GM21717 (cell line): ENCODE data around the gene MFAP3L.
A peak's percentile ranks its signal among the peaks of the same experiment; 100 is the strongest.

ENCODE experiments used
- ATAC-seq: cut with Tn5 transposase; IDR thresholded peaks from one replicate; pipeline ENCODE4 v1.9.1; 2021; ENCODE audit warnings: mild to moderate bottlenecking, moderate library complexity; ENCODE audit not compliant: unreplicated experiment

Gene MFAP3L

GRCh38 chr4:169993531-169993930 lies 32.7 kb downstream of the MFAP3L start:
- no peak for ATAC-seq

- ATAC-seq: no peak
These were observed 37.9 kb downstream of the MFAP3L start for GRCh38 chr4:169988252-169988651.

GRCh38 chr4:169987327-169988228 lies 38.6 kb downstream of the MFAP3L start:
- ATAC-seq: no peak

GRCh38 chr4:169986369-169986768 lies 39.8 kb downstream of the MFAP3L start:
- ATAC-seq: no peak

- no peak for ATAC-seq
These were observed 40.3 kb downstream of the MFAP3L start for GRCh38 chr4:169985881-169986280.

- no peak for ATAC-seq
These were observed 41.5 kb downstream of the MFAP3L start for GRCh38 chr4:169984745-169985144.

- no peak for ATAC-seq
These were observed 42.0 kb downstream of the MFAP3L start for GRCh38 chr4:169984173-169984572.

- no peak for ATAC-seq
These were observed 49.2 kb downstream of the MFAP3L start for GRCh38 chr4:169976951-169977350.

- no peak for ATAC-seq
These were observed 50.1 kb downstream of the MFAP3L start for GRCh38 chr4:169975838-169976796.

GRCh38 chr4:169975131-169975837 lies 50.9 kb downstream of the MFAP3L start:
- no peak for ATAC-seq

GRCh38 chr4:169971456-169972015 lies 54.7 kb downstream of the MFAP3L start:
- ATAC-seq: no peak

- no peak for ATAC-seq
These were observed 57.2 kb downstream of the MFAP3L start for GRCh38 chr4:169968999-169969398.

- ATAC-seq: no peak
These were observed 62.2 kb downstream of the MFAP3L start for GRCh38 chr4:169963998-169964397.

- no peak for ATAC-seq
These were observed 66.9 kb downstream of the MFAP3L start for GRCh38 chr4:169959254-169959653.

- no peak for ATAC-seq
These were observed 67.6 kb downstream of the MFAP3L start for GRCh38 chr4:169958629-169959028.

GRCh38 chr4:169957785-169958184 lies 68.4 kb downstream of the MFAP3L start:
- no peak for ATAC-seq

- ATAC-seq: no peak
These were observed 69.9 kb downstream of the MFAP3L start for GRCh38 chr4:169956091-169956843.

GRCh38 chr4:169955521-169955920 lies 70.7 kb downstream of the MFAP3L start:
- no peak for ATAC-seq

- ATAC-seq: peak; percentile 84
These were observed 73.8 kb downstream of the MFAP3L start for GRCh38 chr4:169952236-169953002.
